GM23338 (cell line): ENCODE data around the gene NCOA7. TPM values are rescaled to one million over a fixed set of nuclear protein-coding genes. Genes with fewer than 3 reads are reported as not detected.

ENCODE experiments used
- ATAC-seq: fragments of 200-7000 bp; cut with Tn5 transposase; 3 replicates; pipeline ENCODE4 v1.9.1; 2020
- DNase-seq: peaks from one replicate; pipeline ENCODE4 v3.0.0-alpha.2; 2015; ENCODE audit warnings: low spot score
- H2AFZ ChIP-seq: fragments of 200-600 bp; sonication (generic); 2 replicates; pipeline ENCODE4 v1.8.0; 2016; ENCODE audit warnings: antibody characterized with exemption, mild to moderate bottlenecking, moderate library complexity
- H3F3A ChIP-seq: fragments of 200-600 bp; sonication (generic); replicated peaks from 2 replicates; pipeline ENCODE4 v1.8.0; 2017; ENCODE audit warnings: antibody characterized with exemption, mixed run types, low read depth
- H3K27ac ChIP-seq: fragments of 200-600 bp; sonication (generic); 2 replicates; pipeline ENCODE4 v1.6.1; 2016; ENCODE audit warnings: low read depth
- H3K27me3 ChIP-seq: fragments of 200-600 bp; sonication (generic); 2 replicates; pipeline ENCODE4 v1.8.0; 2016; ENCODE audit warnings: mild to moderate bottlenecking, mixed run types, moderate library complexity; ENCODE audit not compliant: insufficient read depth
- H3K36me3 ChIP-seq: fragments of 200-600 bp; sonication (generic); 2 replicates; pipeline ENCODE4 v1.8.0; 2016; ENCODE audit warnings: mild to moderate bottlenecking; ENCODE audit not compliant: insufficient read depth
- H3K4me1 ChIP-seq: fragments of 200-600 bp; sonication (generic); 2 replicates; pipeline ENCODE4 v1.8.0; 2016; ENCODE audit warnings: mild to moderate bottlenecking, moderate library complexity; ENCODE audit not compliant: insufficient read depth
- H3K4me2 ChIP-seq: fragments of 200-600 bp; sonication (generic); 2 replicates; pipeline ENCODE4 v1.7.1; 2017; ENCODE audit warnings: mixed run types
- H3K4me3 ChIP-seq: fragments of 200-600 bp; sonication (generic); 2 replicates; pipeline ENCODE4 v1.6.1; 2016; ENCODE audit warnings: mixed run types
- H3K79me2 ChIP-seq: fragments of 200-600 bp; sonication (generic); replicated peaks from 2 replicates; pipeline ENCODE4 v1.8.0; 2017; ENCODE audit warnings: mild to moderate bottlenecking; ENCODE audit not compliant: insufficient read depth
- H3K9me2 ChIP-seq: fragments of 200-600 bp; sonication (generic); 2 replicates; pipeline ENCODE4 v1.8.0; 2017; ENCODE audit not compliant: insufficient read depth
- H4K20me1 ChIP-seq: fragments of 200-600 bp; sonication (generic); replicated peaks from 2 replicates; pipeline ENCODE4 v1.8.0; 2017; ENCODE audit warnings: mild to moderate bottlenecking; ENCODE audit not compliant: insufficient read depth
- H3K27ac Mint-ChIP-seq: 2 replicates; pipeline ENCODE4 v1.8.0; 2020; ENCODE audit warnings: inconsistent platforms, mild to moderate bottlenecking, moderate library complexity, mixed read lengths
- H3K27me3 Mint-ChIP-seq: 3 replicates; pipeline ENCODE4 v1.8.0; 2022; ENCODE audit warnings: low read depth, mild to moderate bottlenecking, moderate library complexity, mixed read lengths, inconsistent platforms; ENCODE audit not compliant: insufficient read depth, poor library complexity
- H3K36me3 Mint-ChIP-seq: 3 replicates; pipeline ENCODE4 v1.8.0; 2021; ENCODE audit warnings: low read depth, mild to moderate bottlenecking, inconsistent platforms, moderate library complexity, mixed read lengths
- H3K4me1 Mint-ChIP-seq: 3 replicates; pipeline ENCODE4 v1.8.0; 2020; ENCODE audit warnings: mild to moderate bottlenecking, inconsistent platforms, mixed read lengths
- H3K4me3 Mint-ChIP-seq: 3 replicates; pipeline ENCODE4 v1.8.0; 2021; ENCODE audit warnings: moderate library complexity, mild to moderate bottlenecking, inconsistent platforms, mixed read lengths
- H3K9me3 Mint-ChIP-seq: 3 replicates; pipeline ENCODE4 v1.8.0; 2020; ENCODE audit warnings: moderate library complexity, mild to moderate bottlenecking, inconsistent platforms, mixed read lengths
- CREB1 ChIP-seq: fragments of 250-450 bp; sonication (Bioruptor Pico); IDR thresholded peaks from 2 replicates; pipeline ENCODE4 v1.5.0; 2020; ENCODE audit warnings: low read depth, mild to moderate bottlenecking, moderate library complexity
- CTCF ChIP-seq, 2 experiments: fragments of 200-600 bp in 1 of 2; sonication (generic) in 1 of 2; conservative IDR thresholded peaks; 2 replicates each; pipeline versions ENCODE4 v1.5.1 to v1.6.1; 2016 to 2017; ENCODE audit warnings: antibody characterized with exemption in 2 of 2, low read depth in 2 of 2, mild to moderate bottlenecking in 2 of 2, moderate library complexity in 1 of 2
- ETS1 ChIP-seq: IDR thresholded peaks from 2 replicates; pipeline ENCODE4 v1.6.1; 2016; ENCODE audit warnings: antibody characterized with exemption
- EZH2 ChIP-seq: fragments of 200-600 bp; sonication (generic); IDR thresholded peaks from one replicate; pipeline ENCODE4 v1.8.0; 2017; ENCODE audit warnings: antibody characterized with exemption, mild to moderate bottlenecking, low read depth; ENCODE audit not compliant: unreplicated experiment
- EZH2phosphoT487 ChIP-seq: fragments of 200-600 bp; sonication (generic); IDR thresholded peaks from one replicate; pipeline ENCODE4 v1.8.1; 2018; ENCODE audit warnings: antibody characterized with exemption; ENCODE audit not compliant: unreplicated experiment
- JUNB ChIP-seq: IDR thresholded peaks from one replicate; pipeline ENCODE4 v1.6.1; 2016; ENCODE audit warnings: antibody characterized with exemption; ENCODE audit not compliant: unreplicated experiment
- NANOG ChIP-seq: IDR thresholded peaks from 2 replicates; pipeline ENCODE4 v1.6.1; 2016; ENCODE audit warnings: antibody characterized with exemption, borderline replicate concordance
- POLR2AphosphoS5 ChIP-seq: IDR thresholded peaks from 2 replicates; pipeline ENCODE4 v1.6.1; 2016; ENCODE audit warnings: antibody characterized with exemption, low read depth
- STAT1 ChIP-seq: IDR thresholded peaks from one replicate; pipeline ENCODE4 v1.6.1; 2016; ENCODE audit warnings: antibody characterized with exemption; ENCODE audit not compliant: unreplicated experiment
- ZNF114 ChIP-seq: fragments of 250-450 bp; sonication (Bioruptor Pico); IDR thresholded peaks from 2 replicates; pipeline ENCODE4 v1.5.0; 2020; ENCODE audit warnings: mild to moderate bottlenecking, moderate library complexity
- ZNF331 ChIP-seq: fragments of 250-450 bp; sonication (Bioruptor Pico); IDR thresholded peaks from 2 replicates; pipeline ENCODE4 v1.5.0; 2020; ENCODE audit warnings: low read depth, mild to moderate bottlenecking, moderate library complexity
- ZNF462 ChIP-seq: fragments of 250-450 bp; sonication (Bioruptor Pico); IDR thresholded peaks from 2 replicates; pipeline ENCODE4 v1.5.0; 2020; ENCODE audit warnings: mild to moderate bottlenecking, moderate library complexity
- polyA plus RNA-seq: library from polyadenylated mRNA; unstranded; fragments of >200 nt; fragmentation: Nextera tagmentation; extraction: Ambion mirVana; gene quantifications from 2 replicates; pipeline ENCODE4 v1.2.1, GENCODE V29; 2016
- total RNA-seq: library from RNA; depleted of rRNA; stranded (reverse); fragments of >200 nt; shearing (Covaris generic); gene quantifications from 2 replicates; pipeline ENCODE4 v1.2.3, GENCODE V29; 2014

The NCOA7 gene
- total and polyA plus RNA-seq, 2 experiments from 2014 or later = 9.3 to 15.7 TPM

- Mint-ChIP-seq H3K9me3 (no peaks in the 10 kb centered on the region), H3K27ac (no peak overlapping the region), H3K4me3 (no peak overlapping the region), H3K27me3 (peaks cover 2% of the 10 kb centered on the region), H3K36me3 (no peaks in the 10 kb centered on the region), H3K4me1 (peaks cover 3% of the 10 kb centered on the region; the same call in 2 of the 3 replicates)
- no peak overlapping the region for H3K4me3 ChIP-seq
- ATAC-seq (no peak), DNase-seq (no peak)
- no peaks in the 10 kb centered on the region for H3K79me2 ChIP-seq
- no peak for TF ChIP-seq NANOG
- no peak overlapping the region for H2AFZ ChIP-seq
- no peak overlapping the region for H3K27ac ChIP-seq
- H3F3A ChIP-seq = no peaks in the 10 kb centered on the region
- H3K9me2 ChIP-seq = no peaks in the 10 kb centered on the region
- H3K36me3 ChIP-seq = no peaks in the 10 kb centered on the region
- 0 out of 2 replicates have a peak, but pooled peaks cover 5% of the 10 kb centered on the region for H3K4me1 ChIP-seq
- H4K20me1 ChIP-seq = no peaks in the 10 kb centered on the region; the same call in 1 of the 2 replicates
- H3K27me3 ChIP-seq = no peaks in the 10 kb centered on the region
- no peak overlapping the region for H3K4me2 ChIP-seq
Observed at GRCh38 chr6:125924169-125924568, 133.4 kb downstream of the NCOA7 start.

- ATAC-seq = no peak
- Mint-ChIP-seq H3K36me3 (no peaks in the 10 kb centered on the region), H3K9me3 (no peaks in the 10 kb centered on the region), H3K4me1 (no peaks in the 10 kb centered on the region), H3K27me3 (peaks cover 2% of the 10 kb centered on the region), H3K27ac (no peak overlapping the region), H3K4me3 (no peak overlapping the region)
- no peak overlapping the region for H3K27ac ChIP-seq
- H3K4me3 ChIP-seq = no peak overlapping the region
- no peaks in the 10 kb centered on the region for H3K9me2 ChIP-seq
- H2AFZ ChIP-seq = no peak overlapping the region
- H3K36me3 ChIP-seq = no peaks in the 10 kb centered on the region
- no peaks in the 10 kb centered on the region; the same call in 1 of the 2 replicates for H4K20me1 ChIP-seq
- no peaks in the 10 kb centered on the region for H3K27me3 ChIP-seq
- DNase-seq = no peak
- H3K79me2 ChIP-seq = no peaks in the 10 kb centered on the region
- H3K4me1 ChIP-seq = no peaks in the 10 kb centered on the region
- H3F3A ChIP-seq = no peaks in the 10 kb centered on the region
- H3K4me2 ChIP-seq = no peak overlapping the region
- TF ChIP-seq ZNF331 (CRISPR knock-in tag) (no peak), EZH2 (no peak), STAT1 (no peak), ETS1 (no peak), POLR2AphosphoS5 (no peak), ZNF462 (CRISPR knock-in tag) (no peak), ZNF114 (CRISPR knock-in tag) (no peak), NANOG (no peak), CTCF (conservative IDR thresholded peaks at IDR 0.05; ENCODE audit: low read depth in 2 of 2) (no peak), JUNB (no peak), CREB1 (CRISPR knock-in tag) (no peak), EZH2phosphoT487 (no peak)
Observed at GRCh38 chr6:125924697-125925358, 134.1 kb downstream of the NCOA7 start.
